Measurements from ENCODE around the gene TANK. TPM values are rescaled to one million over a fixed set of nuclear protein-coding genes. Genes with fewer than 3 reads are reported as not detected.

Gene TANK
- total RNA-seq, 1 donor from 2014 or later: 34.4 TPM

DNA sequence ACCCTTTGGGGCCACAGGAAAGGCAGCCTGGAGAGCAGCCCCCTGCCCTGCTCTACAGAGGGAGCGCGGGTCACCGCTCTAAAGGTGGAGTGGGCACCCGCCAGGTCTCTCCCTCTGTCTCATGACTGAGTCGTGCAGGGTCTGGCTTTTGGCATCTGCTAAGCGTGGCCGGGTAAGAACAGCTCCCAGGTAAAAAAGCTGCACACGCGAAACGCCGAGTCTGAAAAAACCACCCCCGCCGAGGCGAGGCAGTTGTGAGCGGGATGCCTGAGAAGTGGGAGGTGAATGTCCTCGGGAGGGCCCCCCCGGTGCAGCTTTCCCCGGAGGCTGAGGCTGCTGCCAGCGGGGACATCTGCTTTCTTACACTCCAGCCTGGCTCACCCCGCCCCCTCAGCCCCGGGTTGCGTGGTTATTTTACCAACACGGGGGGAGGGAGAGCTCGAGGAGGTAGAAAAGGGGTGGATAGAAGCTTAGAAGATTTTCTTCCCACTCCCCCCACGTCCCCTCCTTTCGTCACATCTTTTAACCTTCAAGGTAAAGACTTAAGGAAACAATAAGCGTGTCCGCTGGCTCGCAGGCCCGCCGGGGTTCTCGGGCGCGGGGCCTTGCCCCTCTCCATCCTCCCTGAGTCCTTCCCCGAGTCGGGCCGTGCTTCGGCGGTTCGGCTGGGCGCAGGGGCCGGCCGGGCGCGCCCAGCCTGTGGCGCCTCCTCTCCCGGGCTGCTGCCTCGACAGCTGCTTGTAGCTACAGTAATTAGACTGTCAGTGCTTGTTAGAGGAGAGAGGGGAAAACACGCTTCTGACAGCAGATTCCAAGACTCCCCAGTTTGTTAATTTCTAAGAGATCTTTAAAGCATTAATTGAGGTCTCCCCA lies 77.4 kb downstream of the TANK start:
- Mint-ChIP-seq H3K36me3 (no peaks in the 10 kb centered on the region), H3K27ac (peak overlapping the region; percentile 78), H3K9me3 (no peaks in the 10 kb centered on the region), H3K4me3 (peak overlapping the region; percentile 95), H3K4me1 (ENCODE audit: unreplicated experiment) (peaks cover 18% of the 10 kb centered on the region), H3K27me3 (peaks cover 9% of the 10 kb centered on the region)
- no peak for TF ChIP-seq CTCF (conservative IDR thresholded peaks at IDR 0.05)
- no peak for DNase-seq (ENCODE audit: extremely low spot score, unreplicated experiment)

GRCh38 chr2:161238265-161238559 lies 78.0 kb downstream of the TANK start:
- Mint-ChIP-seq H3K4me1 (ENCODE audit: unreplicated experiment) (peaks cover 18% of the 10 kb centered on the region), H3K4me3 (peak overlapping the region; percentile 95), H3K27me3 (peaks cover 12% of the 10 kb centered on the region), H3K9me3 (no peaks in the 10 kb centered on the region), H3K27ac (peak overlapping the region; percentile 78), H3K36me3 (no peaks in the 10 kb centered on the region)
- TF ChIP-seq CTCF (conservative IDR thresholded peaks at IDR 0.05): no peak
- DNase-seq (ENCODE audit: extremely low spot score, unreplicated experiment): no peak

DNA sequence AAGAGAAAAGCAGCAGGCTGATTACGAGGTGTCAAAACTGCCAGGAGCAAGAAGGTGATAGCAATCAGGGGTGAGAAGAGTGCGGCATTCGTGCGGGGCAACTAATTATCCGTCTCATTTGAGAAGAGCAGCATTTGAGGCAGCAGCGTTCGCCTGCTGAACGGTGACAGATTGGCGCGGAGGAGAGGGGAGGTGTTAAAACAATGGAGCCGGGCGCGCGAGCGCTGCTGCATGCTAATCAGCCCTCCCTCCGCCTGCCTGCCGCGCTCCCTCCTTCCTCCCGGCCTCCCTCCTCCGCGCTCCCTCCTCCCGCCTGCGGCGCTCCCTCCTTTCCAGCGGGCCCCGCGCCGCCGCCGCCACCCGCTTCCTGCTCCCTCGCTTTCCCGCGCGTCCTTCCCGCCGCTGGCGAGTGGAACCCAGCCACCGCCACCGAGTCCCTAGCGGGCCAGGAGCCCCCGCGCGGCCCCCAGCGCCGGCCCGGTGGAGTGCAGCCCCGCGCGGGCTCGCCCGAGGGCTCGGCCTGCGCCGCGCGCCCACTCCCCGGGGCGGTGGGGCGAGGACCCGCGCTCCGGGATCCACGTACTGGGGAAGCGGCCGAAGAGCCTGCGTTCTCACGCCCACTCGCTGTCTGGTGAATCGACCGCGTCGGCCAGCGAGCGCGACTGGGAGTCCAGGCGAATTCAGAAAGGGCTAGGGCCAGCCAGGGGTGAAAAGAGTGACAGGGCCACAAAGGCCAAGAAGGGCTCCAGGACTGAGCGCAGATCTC lies 78.5 kb downstream of the TANK start:
- peaks cover 18% of the 10 kb centered on the region for H3K4me1 Mint-ChIP-seq (ENCODE audit: unreplicated experiment)
- TF ChIP-seq CTCF (conservative IDR thresholded peaks at IDR 0.05): no peak
- H3K9me3 Mint-ChIP-seq: no peaks in the 10 kb centered on the region
- H3K4me3 Mint-ChIP-seq: peak overlapping the region; percentile 95
- H3K27me3 Mint-ChIP-seq: peaks cover 15% of the 10 kb centered on the region
- peak; percentile 78 for DNase-seq (ENCODE audit: extremely low spot score, unreplicated experiment)
- H3K36me3 Mint-ChIP-seq: no peaks in the 10 kb centered on the region
- peak overlapping the region; percentile 78 for H3K27ac Mint-ChIP-seq

DNA sequence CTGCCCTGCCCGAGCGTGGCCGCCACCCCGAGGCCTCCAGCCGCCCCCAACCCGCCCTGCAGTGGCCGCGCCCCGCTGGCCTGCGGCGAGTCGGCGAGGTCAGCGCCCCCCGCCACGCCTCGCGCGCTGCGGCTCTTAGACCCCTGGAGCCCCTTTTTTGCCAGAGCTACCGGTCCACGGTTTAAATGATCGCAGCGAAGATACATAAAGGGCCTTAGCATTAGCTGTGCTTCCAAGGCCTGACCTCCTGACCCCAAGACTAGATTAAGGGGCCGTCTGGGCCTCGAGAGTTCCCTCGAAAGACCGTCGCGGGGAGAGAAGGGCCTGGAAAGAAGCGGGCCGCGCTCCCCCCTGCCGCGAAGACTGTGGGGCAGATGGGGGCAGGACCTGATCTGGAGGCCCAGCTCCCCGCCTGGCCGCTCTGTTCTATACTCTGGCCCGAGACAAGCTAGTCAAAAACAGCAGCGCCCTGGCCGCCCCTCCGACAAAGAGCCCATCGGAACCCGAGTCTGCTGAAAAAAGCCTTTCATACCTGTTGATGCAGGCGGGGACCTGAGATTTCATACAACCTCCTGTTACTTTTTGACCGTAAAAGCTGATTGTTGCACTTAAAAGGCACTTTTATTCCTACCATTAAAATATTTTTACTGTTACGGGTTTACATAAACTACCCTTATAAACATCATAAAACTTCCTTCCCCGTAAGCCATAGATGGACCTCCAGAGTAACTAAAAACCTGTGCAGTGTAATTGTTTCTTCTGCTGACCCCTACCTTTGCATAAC lies 79.3 kb downstream of the TANK start:
- H3K4me1 Mint-ChIP-seq (ENCODE audit: unreplicated experiment): peaks cover 20% of the 10 kb centered on the region
- peak overlapping the region; percentile 75 for H3K4me3 Mint-ChIP-seq
- H3K9me3 Mint-ChIP-seq: no peaks in the 10 kb centered on the region
- H3K27ac Mint-ChIP-seq: peak overlapping the region; percentile 38
- peaks cover 20% of the 10 kb centered on the region for H3K27me3 Mint-ChIP-seq
- no peaks in the 10 kb centered on the region for H3K36me3 Mint-ChIP-seq
- no peak for TF ChIP-seq CTCF (conservative IDR thresholded peaks at IDR 0.05)
- no peak for DNase-seq (ENCODE audit: extremely low spot score, unreplicated experiment)

- no peaks in the 10 kb centered on the region for H3K36me3 Mint-ChIP-seq
- no peaks in the 10 kb centered on the region for H3K9me3 Mint-ChIP-seq
- no peak for DNase-seq (ENCODE audit: extremely low spot score, unreplicated experiment)
- H3K4me3 Mint-ChIP-seq: no peak overlapping the region
- H3K27ac Mint-ChIP-seq: no peak overlapping the region
- peaks cover 29% of the 10 kb centered on the region for H3K4me1 Mint-ChIP-seq (ENCODE audit: unreplicated experiment)
- no peak for TF ChIP-seq CTCF (conservative IDR thresholded peaks at IDR 0.05)
- H3K27me3 Mint-ChIP-seq: peaks cover 29% of the 10 kb centered on the region
Measured at GRCh38 chr2:161241894-161242293, 81.7 kb downstream of the TANK start.
